Measurements from ENCODE around the gene RAB30. TPM values are rescaled to one million over a fixed set of nuclear protein-coding genes. Genes with fewer than 3 reads are reported as not detected.

Gene RAB30
- total RNA-seq, 1 experiment from 2014 or later: 1.5 TPM

GRCh38 chr11:83078269-83078668, 6.6 kb upstream of the RAB30 start:
- no peak overlapping the region for H3K27ac Mint-ChIP-seq (ENCODE audit: unreplicated experiment)
- no peak for DNase-seq
- no peak overlapping the region for H3K4me3 Mint-ChIP-seq (ENCODE audit: low read depth, unreplicated experiment)
- no peak for TF ChIP-seq CTCF (IDR thresholded peaks at IDR 0.05; ENCODE audit: unreplicated experiment)
- CTCF ChIA-PET: no interaction called here
- peaks cover 10% of the 10 kb centered on the region for H3K36me3 Mint-ChIP-seq (ENCODE audit: insufficient read depth, unreplicated experiment)
- H3K4me1 Mint-ChIP-seq (ENCODE audit: low read depth, unreplicated experiment): no peaks in the 10 kb centered on the region
- no peaks in the 10 kb centered on the region for H3K27me3 Mint-ChIP-seq (ENCODE audit: unreplicated experiment)
- BruUV-seq (replicated peaks): no TSS peak
- H3K9me3 Mint-ChIP-seq (ENCODE audit: low read depth, unreplicated experiment): no peaks in the 10 kb centered on the region
- intact Hi-C loops (cut with micrococcal nuclease; ENCODE audit: unreplicated experiment): no loop called here

- Mint-ChIP-seq H3K27ac (ENCODE audit: unreplicated experiment) (no peak overlapping the region), H3K4me3 (ENCODE audit: low read depth, unreplicated experiment) (no peak overlapping the region), H3K9me3 (ENCODE audit: low read depth, unreplicated experiment) (no peaks in the 10 kb centered on the region), H3K27me3 (ENCODE audit: unreplicated experiment) (no peaks in the 10 kb centered on the region), H3K4me1 (ENCODE audit: low read depth, unreplicated experiment) (no peaks in the 10 kb centered on the region), H3K36me3 (ENCODE audit: insufficient read depth, unreplicated experiment) (peaks cover 6% of the 10 kb centered on the region)
- intact Hi-C loops (cut with micrococcal nuclease; ENCODE audit: unreplicated experiment): loop anchor here (5.0 kb wide), 2 partner anchors 83 to 167 kb away; partner anchors contain the start of gene PCF11
- BruUV-seq (replicated peaks): no TSS peak
- CTCF ChIA-PET: no interaction called here
- no peak for TF ChIP-seq CTCF (IDR thresholded peaks at IDR 0.05; ENCODE audit: unreplicated experiment)
- DNase-seq: no peak
Measured at GRCh38 chr11:83073884-83074283, 2.2 kb upstream of the RAB30 start.

GRCh38 chr11:83073258-83073657, 1.6 kb upstream of the RAB30 start:
- H3K9me3 Mint-ChIP-seq (ENCODE audit: low read depth, unreplicated experiment): no peaks in the 10 kb centered on the region
- no peak overlapping the region for H3K4me3 Mint-ChIP-seq (ENCODE audit: low read depth, unreplicated experiment)
- CTCF ChIA-PET: no interaction called here
- DNase-seq: no peak
- intact Hi-C loops (cut with micrococcal nuclease; ENCODE audit: unreplicated experiment): loop anchor here (5.0 kb wide), 2 partner anchors 84 to 166 kb away; partner anchors contain the start of gene PCF11
- no peaks in the 10 kb centered on the region for H3K4me1 Mint-ChIP-seq (ENCODE audit: low read depth, unreplicated experiment)
- H3K27me3 Mint-ChIP-seq (ENCODE audit: unreplicated experiment): no peaks in the 10 kb centered on the region
- no peak overlapping the region for H3K27ac Mint-ChIP-seq (ENCODE audit: unreplicated experiment)
- no TSS peak for BruUV-seq (replicated peaks)
- peaks cover under 1% of the 10 kb centered on the region for H3K36me3 Mint-ChIP-seq (ENCODE audit: insufficient read depth, unreplicated experiment)
- TF ChIP-seq CTCF (IDR thresholded peaks at IDR 0.05; ENCODE audit: unreplicated experiment): no peak

- H3K27ac Mint-ChIP-seq (ENCODE audit: unreplicated experiment): no peak overlapping the region
- no peaks in the 10 kb centered on the region for H3K36me3 Mint-ChIP-seq (ENCODE audit: insufficient read depth, unreplicated experiment)
- CTCF ChIA-PET: interaction anchor here (0.9 kb wide), 1 partner anchor 172 kb away, joined by 10 read pairs; the partner anchor contains the start of gene DDIAS
- no peaks in the 10 kb centered on the region for H3K4me1 Mint-ChIP-seq (ENCODE audit: low read depth, unreplicated experiment)
- no peak for TF ChIP-seq CTCF (IDR thresholded peaks at IDR 0.05; ENCODE audit: unreplicated experiment)
- no peaks in the 10 kb centered on the region for H3K27me3 Mint-ChIP-seq (ENCODE audit: unreplicated experiment)
- H3K9me3 Mint-ChIP-seq (ENCODE audit: low read depth, unreplicated experiment): no peaks in the 10 kb centered on the region
- intact Hi-C loops (cut with micrococcal nuclease; ENCODE audit: unreplicated experiment): loop anchor here (5.0 kb wide), 2 partner anchors 85 to 165 kb away; partner anchors contain the start of gene PCF11
- TSS peak; percentile 75 for BruUV-seq (replicated peaks)
- no peak for DNase-seq
- H3K4me3 Mint-ChIP-seq (ENCODE audit: low read depth, unreplicated experiment): no peak overlapping the region
Measured at GRCh38 chr11:83072350-83073242, 899 bp upstream of the RAB30 start.

Measured in Calu3 (cell line).